DOHH2 (cell line): ENCODE measurements around the gene IMMP2L.

Experiments
- CTCF ChIP-seq: fragments of 200-600 bp; sonication (generic); IDR thresholded peaks from one replicate; pipeline ENCODE4 v1.5.1; 2014; ENCODE audit warnings: antibody characterized with exemption, mild to moderate bottlenecking, low read depth, low read length; ENCODE audit not compliant: poor library complexity, severe bottlenecking
- EZH2phosphoT487 ChIP-seq: fragments of 200-600 bp; sonication (generic); IDR thresholded peaks from 2 replicates; pipeline ENCODE4 v1.6.1; 2017; ENCODE audit warnings: borderline replicate concordance, mild to moderate bottlenecking, antibody characterized with exemption, low read length, moderate library complexity, mixed read lengths

DNA sequence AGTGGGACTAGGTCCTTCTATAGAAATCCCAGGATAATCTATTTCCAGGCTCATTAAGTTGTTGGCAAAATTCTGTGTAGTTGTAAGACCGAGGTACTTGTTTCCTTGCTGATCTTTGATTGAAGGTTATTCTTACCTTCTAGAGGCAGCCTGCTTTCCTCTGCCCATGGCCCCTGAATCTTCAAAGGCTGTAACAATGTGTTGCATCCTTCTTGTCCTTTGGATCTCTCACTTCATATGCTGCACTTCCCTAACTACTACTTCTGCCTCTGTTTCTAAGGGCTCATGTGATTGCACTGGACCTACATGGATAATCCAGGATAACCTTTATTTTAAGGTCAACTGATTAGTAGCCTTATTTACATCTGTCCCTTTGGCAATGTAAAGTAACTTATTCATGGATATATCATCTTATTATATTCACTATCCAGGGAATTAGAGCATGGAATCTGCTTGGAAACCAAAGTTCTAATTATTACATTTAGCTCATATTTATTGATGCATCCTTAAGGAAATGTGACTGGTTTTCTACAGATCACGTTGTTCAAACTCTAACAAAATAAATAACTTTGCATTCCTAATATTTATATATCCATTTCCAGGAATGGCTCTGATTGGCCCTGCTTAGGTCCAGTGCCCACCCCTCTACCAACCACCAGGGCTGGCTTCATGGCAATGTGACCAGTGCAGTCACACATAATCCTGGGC, 85.6 kb downstream of the IMMP2L start:
- no peak for TF ChIP-seq CTCF
- no peak for TF ChIP-seq EZH2phosphoT487
